H1 (cell line): ENCODE results near the gene MCUB. TPM values are rescaled to one million over a fixed set of nuclear protein-coding genes. Genes with fewer than 3 reads are reported as not detected.

ENCODE experiments used
- CTCF ChIA-PET: fragments of 300-600 bp; sonication (Branson Sonifier 250); formaldehyde crosslinking; loops from one replicate; lab custom pipeline; 2021; ENCODE audit not compliant: partially characterized antibody; lab: Charles Lee
- POLR2A ChIA-PET: fragments of 300-600 bp; sonication (Branson Sonifier 250); formaldehyde crosslinking; loops from one replicate; lab custom pipeline; 2021; ENCODE audit warnings: inconsistent platforms; ENCODE audit not compliant: partially characterized antibody; lab: Charles Lee
- DNase-seq, 2 experiments: peaks; one replicate each; pipeline versions ENCODE4 v3.0.0 to v3.0.0-alpha.2; 2010 to 2022; ENCODE audit warnings: low spot score in 2 of 2, low read depth in 1 of 2, mixed read lengths in 1 of 2
- FAIRE-seq: peaks from 2 replicates; lab custom pipeline; 2011; peaks lifted over from hg19 to GRCh38; lab: Jason Lieb, UNC
- H2AFZ ChIP-seq: 2 replicates; pipeline ENCODE4 v1.8.1; 2012; ENCODE audit warnings: low read length, inconsistent platforms
- H2AK5ac ChIP-seq: 2 replicates; pipeline ENCODE4 v1.6.1; 2013; ENCODE audit warnings: low read depth, low read length
- H2BK120ac ChIP-seq: replicated peaks from 2 replicates; pipeline ENCODE3; 2013; ENCODE audit warnings: low read depth, low read length, inconsistent platforms
- H2BK12ac ChIP-seq: 2 replicates; pipeline ENCODE4 v1.6.1; 2013; ENCODE audit warnings: low read depth, low read length
- H2BK15ac ChIP-seq: 2 replicates; pipeline ENCODE4 v1.6.1; 2013; ENCODE audit warnings: low read length
- H2BK20ac ChIP-seq: 2 replicates; pipeline ENCODE4 v1.6.1; 2013; ENCODE audit warnings: low read length
- H2BK5ac ChIP-seq: 2 replicates; pipeline ENCODE4 v1.6.1; 2013; ENCODE audit warnings: low read depth, low read length
- H3K14ac ChIP-seq: 2 replicates; pipeline ENCODE4 v1.6.1; 2013; ENCODE audit warnings: inconsistent platforms; ENCODE audit not compliant: insufficient read length
- H3K18ac ChIP-seq: 2 replicates; pipeline ENCODE4 v1.6.1; 2013; ENCODE audit warnings: low read length; ENCODE audit errors: extremely low read depth
- H3K23ac ChIP-seq: 2 replicates; pipeline ENCODE4 v1.6.1; 2013; ENCODE audit warnings: inconsistent platforms; ENCODE audit not compliant: insufficient read length
- H3K23me2 ChIP-seq: 2 replicates; pipeline ENCODE4 v1.6.1; 2013; ENCODE audit warnings: low read depth, low read length
- H3K27ac ChIP-seq: 2 replicates; pipeline ENCODE4 v1.6.1; 2011; ENCODE audit warnings: low read depth, low read length, inconsistent platforms
- H3K27me3 ChIP-seq, 4 experiments: replicated peaks in 1 of 4; 1 replicate in 1 of 4; 2 replicates in 3 of 4; pipeline versions ENCODE4 v1.6.1 to v1.8.1; 2011 to 2013; ENCODE audit warnings: low read length in 3 of 4, mild to moderate bottlenecking in 3 of 4, inconsistent platforms in 2 of 4, mixed read lengths in 2 of 4, moderate library complexity in 1 of 4; ENCODE audit not compliant: control insufficient read depth in 3 of 4, insufficient read depth in 3 of 4; ENCODE audit errors: extremely low read depth in 1 of 4
- H3K36me3 ChIP-seq, 4 experiments: 2 replicates each; pipeline versions ENCODE4 v1.6.1 to v1.8.1; 2011 to 2013; ENCODE audit warnings: mild to moderate bottlenecking in 4 of 4, low read length in 3 of 4, moderate library complexity in 2 of 4, control low read depth in 1 of 4, inconsistent platforms in 1 of 4; ENCODE audit not compliant: insufficient read depth in 4 of 4, control insufficient read depth in 2 of 4
- H3K4ac ChIP-seq: replicated peaks from 2 replicates; pipeline ENCODE3; 2013; ENCODE audit warnings: low read length, low read depth, mixed read lengths, inconsistent platforms; ENCODE audit not compliant: insufficient read length
- H3K4me1 ChIP-seq, 4 experiments: replicated peaks in 1 of 4; 1 replicate in 1 of 4; 2 replicates in 3 of 4; pipeline versions ENCODE4 v1.6.1 to v1.8.1; 2011 to 2013; ENCODE audit warnings: low read length in 3 of 4, inconsistent platforms in 2 of 4, mixed read lengths in 1 of 4; ENCODE audit not compliant: insufficient read depth in 4 of 4, control insufficient read depth in 3 of 4
- H3K4me2 ChIP-seq, 2 experiments: 2 replicates each; pipeline versions ENCODE4 v1.6.1 to v1.8.1; 2011 to 2013; ENCODE audit warnings: low read depth in 2 of 2, low read length in 2 of 2, control low read depth in 1 of 2, inconsistent platforms in 1 of 2, mild to moderate bottlenecking in 1 of 2; ENCODE audit not compliant: insufficient read depth in 1 of 2
- H3K4me3 ChIP-seq, 4 experiments: fragments of 200-600, 300-600 bp in 1 of 4; sonication (generic), shearing (Covaris generic), sonication (Bioruptor Twin) in 1 of 4; 2 replicates each; pipeline versions ENCODE4 v1.5.1 to v1.8.1; 2011 to 2016; ENCODE audit warnings: low read length in 4 of 4, low read depth in 3 of 4, control low read depth in 2 of 4, inconsistent platforms in 2 of 4, mild to moderate bottlenecking in 2 of 4, mixed read lengths in 1 of 4, moderate library complexity in 1 of 4; ENCODE audit not compliant: insufficient read depth in 2 of 4; ENCODE audit errors: extremely low read depth in 1 of 4
- H3K56ac ChIP-seq: replicated peaks from 2 replicates; pipeline ENCODE3; 2013; ENCODE audit warnings: low read depth, mild to moderate bottlenecking, mixed read lengths, low read length, inconsistent platforms; ENCODE audit not compliant: insufficient read length
- H3K79me1 ChIP-seq: 2 replicates; pipeline ENCODE4 v1.6.1; 2013; ENCODE audit warnings: low read depth, low read length, control low read depth
- H3K79me2 ChIP-seq, 2 experiments: 2 replicates each; pipeline versions ENCODE4 v1.6.1 to v1.8.1; 2012 to 2013; ENCODE audit warnings: low read length in 2 of 2, mild to moderate bottlenecking in 2 of 2, inconsistent platforms in 1 of 2; ENCODE audit not compliant: insufficient read depth in 2 of 2, control insufficient read depth in 1 of 2
- H3K9ac ChIP-seq, 4 experiments: replicated peaks in 1 of 4; 1 replicate in 1 of 4; 2 replicates in 3 of 4; pipeline versions ENCODE4 v1.6.1 to v1.8.1; 2011 to 2013; ENCODE audit warnings: low read depth in 3 of 4, low read length in 3 of 4, control low read depth in 2 of 4, mild to moderate bottlenecking in 2 of 4, moderate library complexity in 2 of 4, inconsistent platforms in 1 of 4; ENCODE audit errors: extremely low read depth in 1 of 4
- H3K9me3 ChIP-seq, 2 experiments: 2 replicates each; pipeline versions ENCODE4 v1.6.1 to v1.8.1; 2012 to 2013; ENCODE audit warnings: mild to moderate bottlenecking in 2 of 2, moderate library complexity in 2 of 2, control low read depth in 1 of 2, inconsistent platforms in 1 of 2, low read depth in 1 of 2, low read length in 1 of 2, mixed read lengths in 1 of 2; ENCODE audit not compliant: insufficient read depth in 2 of 2
- H4K20me1 ChIP-seq, 2 experiments: replicated peaks in 1 of 2; 2 replicates each; pipeline versions ENCODE3 to v1.8.1; 2011 to 2013; ENCODE audit warnings: inconsistent platforms in 2 of 2, low read length in 2 of 2, mild to moderate bottlenecking in 1 of 2; ENCODE audit not compliant: insufficient read depth in 2 of 2, control insufficient read depth in 1 of 2
- H4K5ac ChIP-seq: 2 replicates; pipeline ENCODE4 v1.6.1; 2013; ENCODE audit warnings: low read length, low read depth, mixed read lengths, inconsistent platforms; ENCODE audit not compliant: insufficient read length
- H4K8ac ChIP-seq: 2 replicates; pipeline ENCODE4 v1.8.0; 2013; ENCODE audit warnings: mild to moderate bottlenecking, moderate library complexity, low read length, inconsistent platforms; ENCODE audit not compliant: insufficient read depth; ENCODE audit errors: extremely low read depth
- H4K91ac ChIP-seq: replicated peaks from 2 replicates; pipeline ENCODE3; 2013; ENCODE audit warnings: low read length, mixed read lengths, inconsistent platforms; ENCODE audit not compliant: insufficient read length
- BCL11A ChIP-seq, 2 experiments: IDR thresholded peaks; one replicate each; pipeline ENCODE4 v1.6.1; 2011; ENCODE audit warnings: low read depth in 2 of 2, low read length in 2 of 2, mild to moderate bottlenecking in 2 of 2
- BRCA1 ChIP-seq: IDR thresholded peaks from 2 replicates; pipeline ENCODE4 v1.6.1; 2012; ENCODE audit warnings: low read depth, low read length, improper control_type of control experiment
- HDAC2 ChIP-seq, 2 experiments: fragments of 300-600 bp in 1 of 2; sonication (generic) in 1 of 2; IDR thresholded peaks; 2 replicates each; pipeline ENCODE4 v1.6.1; 2011 to 2012; ENCODE audit warnings: low read depth in 2 of 2, low read length in 2 of 2, mild to moderate bottlenecking in 2 of 2, moderate library complexity in 2 of 2, borderline replicate concordance in 1 of 2, inconsistent platforms in 1 of 2
- JUN ChIP-seq: IDR thresholded peaks from 2 replicates; pipeline ENCODE4 v1.6.1; 2011; ENCODE audit warnings: low read depth, mild to moderate bottlenecking, improper control_type of control experiment, low read length
- KDM5A ChIP-seq: fragments of 200-600 bp; IDR thresholded peaks from 2 replicates; pipeline ENCODE4 v1.7.1; 2012; ENCODE audit warnings: mild to moderate bottlenecking, low read length, inconsistent platforms, mixed read lengths
- POLR2AphosphoS5 ChIP-seq: IDR thresholded peaks from 2 replicates; pipeline ENCODE4 v1.6.1; 2011; ENCODE audit warnings: low read depth, low read length
- RBBP5 ChIP-seq: IDR thresholded peaks from 2 replicates; pipeline ENCODE4 v1.7.1; 2012; ENCODE audit warnings: low read depth, mild to moderate bottlenecking, inconsistent platforms, low read length, moderate library complexity, borderline replicate concordance
- RFX5 ChIP-seq: IDR thresholded peaks from 2 replicates; pipeline ENCODE4 v1.6.1; 2011; ENCODE audit warnings: low read depth, low read length, improper control_type of control experiment, borderline replicate concordance
- TCF12 ChIP-seq: IDR thresholded peaks from 2 replicates; pipeline ENCODE4 v1.6.1; 2011; ENCODE audit warnings: low read depth, mild to moderate bottlenecking, low read length
- TEAD4 ChIP-seq: IDR thresholded peaks from 2 replicates; pipeline ENCODE4 v1.6.1; 2012; ENCODE audit warnings: low read depth, low read length, inconsistent platforms, mixed read lengths
- USF2 ChIP-seq: IDR thresholded peaks from 2 replicates; pipeline ENCODE4 v1.6.1; 2011; ENCODE audit warnings: low read length, improper control_type of control experiment
- YY1 ChIP-seq: IDR thresholded peaks from 2 replicates; pipeline ENCODE4 v1.6.1; 2011; ENCODE audit warnings: low read depth, mild to moderate bottlenecking, low read length
- WGBS, 2 experiments: shearing (Covaris generic) in 1 of 2; methylation state at CpG; one replicate each; pipeline versions ENCODE4 v1.1.6 to v1.1.7; 2013 to 2015; ENCODE audit warnings: low lambda C conversion rate in 2 of 2, mixed read lengths in 2 of 2, inconsistent platforms in 1 of 2, low coverage in 1 of 2, missing lambda C conversion rate in 1 of 2; ENCODE audit not compliant: insufficient replicate concordance in 2 of 2, insufficient coverage in 1 of 2, insufficient read length in 1 of 2; ENCODE audit errors: extremely low coverage in 1 of 2, missing lambda C conversion rate in 1 of 2; 5-methylcytosine and 5-hydroxymethylcytosine counted together
- polyA plus RNA-seq, 7 experiments: library from polyadenylated mRNA; depleted of rRNA in 3 of 7; stranded (reverse) in 5 of 7; unstranded in 2 of 7; fragments of >200 nt in 5 of 7; fragments of 200-250 nt in 2 of 7; gene quantifications; 1 replicate in 5 of 7; 2 replicates in 1 of 7; 4 replicates in 1 of 7; pipeline versions ENCODE4 v1.2.1 to v1.2.3, GENCODE V29; 2011 to 2013; ENCODE audit warnings: missing spikeins in 2 of 7, mixed read lengths in 2 of 7
- total RNA-seq: library from RNA; stranded (reverse); fragmentation: NEBNext Ultra II Directional; extraction: Animal tissue kit (Norgen Biotek cat#: 25700); gene quantifications from 2 replicates; pipeline ENCODE4 v1.2.1, GENCODE V29; 2021

Gene MCUB
- total and polyA plus RNA-seq, 2 of the 8 experiments (the other 6 are each of a cell fraction or from before 2014, with no cell fraction given) = 15.2 to 19.4 TPM

- 95% methylated on average over 26 of the region's 28 CpGs; no CpG with 5 or more reads in 1 of the 2 experiments for WGBS, 2 experiments
- POLR2A ChIA-PET = interaction anchor here (0.6 to 1.4 kb wide), 2 partner anchors 82 to 264 kb away, joined by 3 read pairs; no protein-coding TSS in a partner anchor
- FAIRE-seq (no peak), DNase-seq (no peak)
- H2BK15ac ChIP-seq = no peak overlapping the region
- no peaks in the 10 kb centered on the region for H3K79me1 ChIP-seq
- no peak overlapping the region for H2BK20ac ChIP-seq
- H3K4me2 ChIP-seq = no peak overlapping the region
- H3K4me1 ChIP-seq = peaks cover 0 to 4% (median 0%) of the 10 kb centered on the region in 4 experiments; a peak in 1 of 7 replicates
- H4K20me1 ChIP-seq = no peaks in the 10 kb centered on the region
- H3K36me3 ChIP-seq = no peaks in the 10 kb centered on the region; a peak in 1 of 8 replicates
- H4K8ac ChIP-seq = no peak overlapping the region
- no peak overlapping the region for H3K18ac ChIP-seq
- peaks cover 11% of the 10 kb centered on the region for H3K23me2 ChIP-seq
- no peaks in the 10 kb centered on the region for H3K79me2 ChIP-seq
- no peak overlapping the region for H3K27ac ChIP-seq
- H3K14ac ChIP-seq = no peak overlapping the region
- H2BK5ac ChIP-seq = no peak overlapping the region
- H3K23ac ChIP-seq = no peak overlapping the region
- no peak overlapping the region for H3K4ac ChIP-seq
- no peak overlapping the region for H4K91ac ChIP-seq
- H2BK120ac ChIP-seq = no peak overlapping the region
- no peak overlapping the region for H4K5ac ChIP-seq
- H3K27me3 ChIP-seq = no peaks in the 10 kb centered on the region; a peak in 1 of 7 replicates
- no peak overlapping the region for H3K4me3 ChIP-seq
- H2AFZ ChIP-seq = no peak overlapping the region
- H2BK12ac ChIP-seq = no peak overlapping the region
- peaks cover 2 to 9% of the 10 kb centered on the region in 2 experiments; a peak in 1 of 4 replicates for H3K9me3 ChIP-seq
- CTCF ChIA-PET = interaction anchor here (1.2 kb wide), 1 partner anchor 17 kb away, joined by 5 read pairs; no protein-coding TSS in a partner anchor
- no peak overlapping the region for H2AK5ac ChIP-seq
- no peak overlapping the region for H3K9ac ChIP-seq
- H3K56ac ChIP-seq = no peak overlapping the region
- TF ChIP-seq RBBP5 (no peak), YY1 (no peak), KDM5A (no peak), TCF12 (no peak), BCL11A (IDR thresholded peaks at IDR 0.05; ENCODE audit: low read depth in 2 of 2, low read length in 2 of 2) (no peak), JUN (no peak), RFX5 (no peak), HDAC2 (IDR thresholded peaks at IDR 0.05; ENCODE audit: borderline replicate concordance in 1 of 2, low read depth in 2 of 2, low read length in 2 of 2) (no peak), BRCA1 (no peak), USF2 (no peak), TEAD4 (no peak), POLR2AphosphoS5 (no peak)
These were observed 2.6 kb upstream of the MCUB start for GRCh38 chr4:109557433-109557832.
